Panc1 (cell line): Measurements from ENCODE around the gene NECTIN1. TPM values are rescaled to one million over a fixed set of nuclear protein-coding genes. Genes with fewer than 3 reads are reported as not detected.
A peak's percentile ranks its signal among the peaks of the same experiment; 100 is the strongest.

Source experiments
- ATAC-seq: fragments of 200-7000 bp; cut with Tn5 transposase; 2 replicates; pipeline ENCODE4 v1.9.1; 2020; ENCODE audit warnings: mild to moderate bottlenecking, moderate library complexity
- BruUV-seq: library from RNA; stranded (reverse); fragments of 400-500 nt; replicated peaks from 2 replicates; lab custom pipeline; 2021; lab: Mats Ljungman, UMichigan
- CTCF ChIA-PET: fragments of 300-600 bp; sonication (Branson Sonifier 250); formaldehyde crosslinking; loops from one replicate; lab custom pipeline; 2022; ENCODE audit warnings: antibody characterized with exemption; lab: Charles Lee
- POLR2A ChIA-PET: fragments of 300-600 bp; sonication (Branson Sonifier 250); formaldehyde crosslinking; loops from one replicate; lab custom pipeline; 2022; ENCODE audit warnings: antibody characterized with exemption; lab: Charles Lee
- DNase-seq: peaks from one replicate; pipeline ENCODE4 v3.0.0-alpha.2; 2010; ENCODE audit warnings: low read depth, low spot score
- H3K27ac ChIP-seq: 2 replicates; pipeline ENCODE4 v1.5.1; 2011; ENCODE audit warnings: mild to moderate bottlenecking, low read length, inconsistent platforms
- H3K27me3 ChIP-seq: fragments of 200-500 bp; sonication (Bioruptor generic); 2 replicates; pipeline ENCODE4 v1.6.0; 2014; ENCODE audit warnings: low read length, inconsistent platforms; ENCODE audit not compliant: control insufficient read depth, insufficient read depth
- H3K36me3 ChIP-seq: fragments of 200-500 bp; sonication (Bioruptor generic); 2 replicates; pipeline ENCODE4 v1.5.1; 2014; ENCODE audit warnings: inconsistent platforms, mild to moderate bottlenecking, low read length, moderate library complexity; ENCODE audit not compliant: control insufficient read depth, insufficient read depth
- H3K4me1 ChIP-seq: 2 replicates; pipeline ENCODE4 v1.5.1; 2011; ENCODE audit warnings: inconsistent platforms, mild to moderate bottlenecking, low read length, moderate library complexity; ENCODE audit not compliant: control insufficient read depth, insufficient read depth
- H3K4me3 ChIP-seq, 2 experiments: 2 replicates each; pipeline ENCODE4 v1.5.1; 2011 to 2012; ENCODE audit warnings: low read depth in 2 of 2, low read length in 2 of 2, mild to moderate bottlenecking in 2 of 2, inconsistent platforms in 1 of 2, moderate library complexity in 1 of 2
- H3K9me3 ChIP-seq: fragments of 200-500 bp; sonication (Bioruptor generic); 2 replicates; pipeline ENCODE4 v1.5.1; 2014; ENCODE audit warnings: low read depth, mild to moderate bottlenecking, inconsistent platforms, low read length, moderate library complexity; ENCODE audit not compliant: control insufficient read depth, insufficient read depth
- CTCF ChIP-seq: fragments of 450-650 bp; IDR thresholded peaks from 2 replicates; pipeline ENCODE4 v1.5.1; 2017; ENCODE audit warnings: mild to moderate bottlenecking
- POLR2AphosphoS5 ChIP-seq: IDR thresholded peaks from 2 replicates; pipeline ENCODE4 v1.6.1; 2012; ENCODE audit warnings: mild to moderate bottlenecking, low read depth, low read length, moderate library complexity
- REST ChIP-seq, 2 experiments: IDR thresholded peaks; 2 replicates each; pipeline ENCODE4 v1.6.1; 2011 to 2012; ENCODE audit warnings: low read depth in 2 of 2, control low read depth in 1 of 2, low read length in 1 of 2, mild to moderate bottlenecking in 1 of 2, moderate library complexity in 1 of 2; ENCODE audit not compliant: insufficient read depth in 1 of 2
- SIN3A ChIP-seq: IDR thresholded peaks from 2 replicates; pipeline ENCODE4 v1.6.1; 2012; ENCODE audit warnings: low read depth, mild to moderate bottlenecking, low read length, moderate library complexity, borderline replicate concordance; ENCODE audit not compliant: insufficient read depth
- TCF7L2 ChIP-seq: IDR thresholded peaks from 2 replicates; pipeline ENCODE4 v1.6.1; 2011; ENCODE audit warnings: mild to moderate bottlenecking, low read depth, low read length, inconsistent platforms
- in situ Hi-C: cut with HindIII; loops from 2 replicates; pipeline ENCODE4 v1.10.0; 2016; ENCODE audit warnings: low sequenced_read_pairs, low pct_unique_long_range_greater_than_20kb
- intact Hi-C: fragments of 100-400 bp; cut with micrococcal nuclease; formaldehyde crosslinking; loops from one replicate; pipeline ENCODE4 v1.10.0; 2022; ENCODE audit not compliant: unreplicated experiment
- total RNA-seq: library from RNA; stranded (reverse); gene quantifications from one replicate; pipeline ENCODE4 v1.2.1, GENCODE V29; 2021; ENCODE audit not compliant: unreplicated experiment

The NECTIN1 gene
- total RNA-seq, 1 experiment from 2014 or later = 14.6 TPM

GRCh38 chr11:119729951-119730613 lies 1.1 kb upstream of the NECTIN1 start:
- ATAC-seq (peak; percentile 21), DNase-seq (no peak)
- Histone ChIP-seq H3K36me3 (no peaks in the 10 kb centered on the region; the same call in 1 of the 2 replicates), H3K27me3 (peaks cover 6% of the 10 kb centered on the region), H3K4me1 (peaks cover 15% of the 10 kb centered on the region), H3K27ac (peak overlapping the region; percentile 40; the same call in 1 of the 2 replicates), H3K9me3 (no peaks in the 10 kb centered on the region), H3K4me3 (peak overlapping the region; percentile 51 to 65)
- intact Hi-C loops = loop anchor here (2.0 to 10.0 kb wide), 3 partner anchors 61 to 375 kb away; no protein-coding TSS in a partner anchor
- POLR2A ChIA-PET = interaction anchor here (1.4 kb wide), 1 partner anchor 9 kb away, joined by 4 read pairs; no protein-coding TSS in a partner anchor
- no TSS peak for BruUV-seq
- in situ Hi-C loops = no loop called here
- CTCF ChIA-PET = interaction anchor here (0.5 to 1.7 kb wide), 11 partner anchors 9 to 378 kb away, joined by 3 to 8 read pairs (median 3); no protein-coding TSS in a partner anchor
- TF ChIP-seq CTCF (no peak), SIN3A (no peak), TCF7L2 (no peak), REST (IDR thresholded peaks at IDR 0.05; ENCODE audit: insufficient read depth in 1 of 2, low read depth in 2 of 2, low read length in 1 of 2) (no peak), POLR2AphosphoS5 (no peak)

- H3K27me3 ChIP-seq = peaks cover 6% of the 10 kb centered on the region
- intact Hi-C loops = loop anchor here (2.0 to 10.0 kb wide), 3 partner anchors 61 to 375 kb away; no protein-coding TSS in a partner anchor
- H3K36me3 ChIP-seq = no peaks in the 10 kb centered on the region; the same call in 1 of the 2 replicates
- POLR2A ChIA-PET = interaction anchor here (1.4 kb wide), 1 partner anchor 8 kb away, joined by 4 read pairs; no protein-coding TSS in a partner anchor
- CTCF ChIA-PET = interaction anchor here (0.6 to 1.7 kb wide), 12 partner anchors 9 to 379 kb away, joined by 3 to 8 read pairs (median 3); no protein-coding TSS in a partner anchor
- peaks cover 15% of the 10 kb centered on the region for H3K4me1 ChIP-seq
- H3K4me3 ChIP-seq = peak overlapping the region; percentile 51 to 65
- H3K27ac ChIP-seq = peak overlapping the region; percentile 40; the same call in 1 of the 2 replicates
- no peak for DNase-seq
- TF ChIP-seq SIN3A (no peak), REST (IDR thresholded peaks at IDR 0.05; ENCODE audit: insufficient read depth in 1 of 2, low read depth in 2 of 2, low read length in 1 of 2) (no peak), TCF7L2 (no peak)
- peak; percentile 45 for ATAC-seq
- in situ Hi-C loops = no loop called here
- no TSS peak for BruUV-seq
- no peaks in the 10 kb centered on the region for H3K9me3 ChIP-seq
Observed at GRCh38 chr11:119729581-119729927, 554 bp upstream of the NECTIN1 start.
